HEK293 (cell line): ENCODE data around the gene TBL1XR1.

Experiments used
- CTCF ChIA-PET: fragments of 350-600 bp; formaldehyde crosslinking; extraction: SDS; loops from one replicate; lab custom pipeline; 2021; ENCODE audit warnings: antibody characterized with exemption; lab: Yijun Ruan, JAX
- POLR2A ChIA-PET: fragments of 300-600 bp; formaldehyde crosslinking; extraction: SDS; loops from one replicate; lab custom pipeline; 2020; ENCODE audit warnings: antibody characterized with exemption, inconsistent platforms; lab: Yijun Ruan, JAX
- H3K27ac ChIP-seq: fragments of 200-500 bp; sonication (Bioruptor generic); 2 replicates; pipeline ENCODE4 v1.5.1; 2014; ENCODE audit warnings: low read depth, low read length, control low read depth, inconsistent platforms; ENCODE audit errors: extremely low read depth
- H3K36me3 ChIP-seq, 2 experiments: fragments of 200-500 bp in 1 of 2; sonication (Bioruptor generic) in 1 of 2; 1 replicate in 1 of 2; 2 replicates in 1 of 2; pipeline ENCODE4 v1.5.1; 2014 to 2017; ENCODE audit warnings: inconsistent platforms in 2 of 2, low read length in 2 of 2; ENCODE audit not compliant: control insufficient read depth in 2 of 2, insufficient read depth in 1 of 2
- H3K4me1 ChIP-seq: fragments of 200-500 bp; sonication (Bioruptor generic); 2 replicates; pipeline ENCODE4 v1.5.1; 2014; ENCODE audit warnings: mild to moderate bottlenecking, low read length, inconsistent platforms; ENCODE audit not compliant: control insufficient read depth, insufficient read depth
- H3K4me3 ChIP-seq: 2 replicates; pipeline ENCODE4 v1.5.1; 2011; ENCODE audit warnings: low read depth, mild to moderate bottlenecking, control low read depth, low read length, moderate library complexity
- H3K9me3 ChIP-seq: fragments of 200-500 bp; sonication (Bioruptor generic); 2 replicates; pipeline ENCODE4 v1.5.1; 2014; ENCODE audit warnings: low read depth, low read length, inconsistent platforms; ENCODE audit not compliant: control insufficient read depth, insufficient read depth
- BCL6B ChIP-seq: fragments of 450-650 bp; formaldehyde crosslinking; IDR thresholded peaks from 2 replicates; pipeline ENCODE4 v1.5.1; 2017; ENCODE audit warnings: missing biosample characterization, missing genetic modification characterization
- EGR2 ChIP-seq: fragments of 450-650 bp; formaldehyde crosslinking; IDR thresholded peaks from 2 replicates; pipeline ENCODE4 v1.5.1; 2016; ENCODE audit warnings: low read depth, missing biosample characterization, missing genetic modification characterization
- KLF1 ChIP-seq: fragments of 450-650 bp; formaldehyde crosslinking; IDR thresholded peaks from 2 replicates; pipeline ENCODE4 v1.5.1; 2016; ENCODE audit warnings: missing biosample characterization, missing genetic modification characterization
- KLF16 ChIP-seq: fragments of 450-650 bp; formaldehyde crosslinking; IDR thresholded peaks from 2 replicates; pipeline ENCODE4 v1.5.1; 2017; ENCODE audit warnings: missing biosample characterization, missing genetic modification characterization
- PRDM6 ChIP-seq: fragments of 450-650 bp; formaldehyde crosslinking; IDR thresholded peaks from 2 replicates; pipeline ENCODE4 v1.5.1; 2017; ENCODE audit warnings: missing biosample characterization, missing genetic modification characterization
- SP7 ChIP-seq: fragments of 450-650 bp; formaldehyde crosslinking; IDR thresholded peaks from 2 replicates; pipeline ENCODE4 v1.5.1; 2016; ENCODE audit warnings: missing biosample characterization, missing genetic modification characterization
- ZNF280C ChIP-seq: fragments of 450-650 bp; formaldehyde crosslinking; IDR thresholded peaks from 2 replicates; pipeline ENCODE4 v1.5.1; 2016; ENCODE audit warnings: missing biosample characterization, missing genetic modification characterization
- ZNF302 ChIP-seq: fragments of 450-650 bp; formaldehyde crosslinking; IDR thresholded peaks from 2 replicates; pipeline ENCODE4 v1.5.1; 2016; ENCODE audit warnings: missing biosample characterization, missing genetic modification characterization, low read depth
- ZNF350 ChIP-seq: fragments of 450-650 bp; formaldehyde crosslinking; IDR thresholded peaks from 2 replicates; pipeline ENCODE4 v1.5.0; 2017; ENCODE audit warnings: missing biosample characterization, mild to moderate bottlenecking, missing genetic modification characterization
- ZNF624 ChIP-seq: fragments of 450-650 bp; formaldehyde crosslinking; IDR thresholded peaks from 2 replicates; pipeline ENCODE4 v1.5.1; 2017; ENCODE audit warnings: missing biosample characterization, missing genetic modification characterization
- ZNF707 ChIP-seq: fragments of 450-650 bp; formaldehyde crosslinking; IDR thresholded peaks from 2 replicates; pipeline ENCODE4 v1.5.1; 2016; ENCODE audit warnings: missing biosample characterization, missing genetic modification characterization
- ZNF776 ChIP-seq: fragments of 450-650 bp; formaldehyde crosslinking; IDR thresholded peaks from 2 replicates; pipeline ENCODE4 v1.5.0; 2017; ENCODE audit warnings: missing biosample characterization, missing genetic modification characterization, borderline replicate concordance
- ZSCAN4 ChIP-seq: fragments of 450-650 bp; formaldehyde crosslinking; IDR thresholded peaks from 2 replicates; pipeline ENCODE4 v1.5.1; 2017; ENCODE audit warnings: missing biosample characterization, missing genetic modification characterization

The TBL1XR1 gene

GRCh38 chr3:177127008-177127407, 70.3 kb downstream of the TBL1XR1 start:
- POLR2A ChIA-PET = no interaction called here
- TF ChIP-seq KLF16 (tag by site-specific recombination) = no peak
- peaks cover 0 to under 1% of the 10 kb centered on the region in 2 experiments; a peak in 1 of 3 replicates for H3K36me3 ChIP-seq

GRCh38 chr3:177126015-177126773, 71.1 kb downstream of the TBL1XR1 start:
- no peaks in the 10 kb centered on the region for H3K9me3 ChIP-seq
- POLR2A ChIA-PET = interaction anchor here (1.0 kb wide), 1 partner anchor 12 kb away, joined by 3 read pairs; no protein-coding TSS in a partner anchor
- CTCF ChIA-PET = no interaction called here
- TF ChIP-seq SP7 (no peak), ZNF624 (no peak), ZNF280C (tag by site-specific recombination) (no peak), BCL6B (no peak), EGR2 (no peak), ZSCAN4 (tag by site-specific recombination) (no peak), KLF1 (tag by site-specific recombination) (no peak), ZNF302 (no peak), ZNF707 (tag by site-specific recombination) (no peak), ZNF350 (no peak)
- 0 out of 2 replicates have a peak, but pooled peaks cover 2% of the 10 kb centered on the region for H3K4me1 ChIP-seq
- H3K4me3 ChIP-seq = no peak overlapping the region
- H3K27ac ChIP-seq = no peak overlapping the region
- H3K36me3 ChIP-seq = no peaks in the 10 kb centered on the region

More at GRCh38 chr3:177127008-177127407, 70.3 kb downstream of the TBL1XR1 start:
- Histone ChIP-seq H3K4me3 (no peak overlapping the region), H3K4me1 (0 out of 2 replicates have a peak, but pooled peaks cover 2% of the 10 kb centered on the region), H3K9me3 (no peaks in the 10 kb centered on the region), H3K27ac (no peak overlapping the region)
- CTCF ChIA-PET = no interaction called here

GRCh38 chr3:177124882-177125281, 72.4 kb downstream of the TBL1XR1 start:
- H3K9me3 ChIP-seq = no peaks in the 10 kb centered on the region
- ChIA-PET POLR2A (no interaction called here), CTCF (no interaction called here)
- no peak overlapping the region for H3K27ac ChIP-seq
- H3K4me1 ChIP-seq = 0 out of 2 replicates have a peak, but pooled peaks cover 2% of the 10 kb centered on the region
- no peak overlapping the region for H3K4me3 ChIP-seq
- no peak for TF ChIP-seq ZNF776 (tag by site-specific recombination)
- TF ChIP-seq PRDM6 (tag by site-specific recombination) = 0 out of 2 replicates have a peak, but pooled peaks have one; percentile 14
- H3K36me3 ChIP-seq = no peaks in the 10 kb centered on the region
